ENCODE measurements around the gene MSI2.

DNA sequence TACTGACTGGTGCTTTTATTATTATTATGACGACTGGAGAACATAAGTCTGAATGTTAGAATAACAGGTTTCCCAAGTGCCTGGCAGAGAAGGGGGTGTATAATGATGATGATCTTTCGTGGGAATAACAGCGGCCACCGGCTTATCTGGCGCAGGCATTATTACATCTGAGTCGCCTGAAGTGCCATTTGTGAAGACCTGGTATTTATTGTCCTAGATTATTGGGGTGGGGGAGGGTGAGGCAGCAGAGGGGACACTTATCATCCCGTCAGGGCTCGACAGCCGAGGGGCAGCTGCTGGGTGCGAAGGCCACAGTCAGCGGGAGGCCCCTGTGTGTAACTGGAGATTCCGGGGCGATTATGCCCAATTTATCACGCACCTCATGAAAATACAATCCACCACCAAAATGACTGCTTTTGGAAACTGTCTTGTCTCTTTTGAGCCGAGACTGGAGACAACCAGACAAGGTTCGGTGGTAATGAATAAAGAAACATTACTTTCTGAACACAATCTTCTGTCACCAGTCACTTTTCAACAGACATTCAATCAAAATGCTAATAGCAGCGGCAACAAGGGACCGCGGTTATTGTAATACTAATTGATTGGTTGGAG is 289.5 kb downstream of the MSI2 start:
- TF ChIP-seq, protein P1, sequence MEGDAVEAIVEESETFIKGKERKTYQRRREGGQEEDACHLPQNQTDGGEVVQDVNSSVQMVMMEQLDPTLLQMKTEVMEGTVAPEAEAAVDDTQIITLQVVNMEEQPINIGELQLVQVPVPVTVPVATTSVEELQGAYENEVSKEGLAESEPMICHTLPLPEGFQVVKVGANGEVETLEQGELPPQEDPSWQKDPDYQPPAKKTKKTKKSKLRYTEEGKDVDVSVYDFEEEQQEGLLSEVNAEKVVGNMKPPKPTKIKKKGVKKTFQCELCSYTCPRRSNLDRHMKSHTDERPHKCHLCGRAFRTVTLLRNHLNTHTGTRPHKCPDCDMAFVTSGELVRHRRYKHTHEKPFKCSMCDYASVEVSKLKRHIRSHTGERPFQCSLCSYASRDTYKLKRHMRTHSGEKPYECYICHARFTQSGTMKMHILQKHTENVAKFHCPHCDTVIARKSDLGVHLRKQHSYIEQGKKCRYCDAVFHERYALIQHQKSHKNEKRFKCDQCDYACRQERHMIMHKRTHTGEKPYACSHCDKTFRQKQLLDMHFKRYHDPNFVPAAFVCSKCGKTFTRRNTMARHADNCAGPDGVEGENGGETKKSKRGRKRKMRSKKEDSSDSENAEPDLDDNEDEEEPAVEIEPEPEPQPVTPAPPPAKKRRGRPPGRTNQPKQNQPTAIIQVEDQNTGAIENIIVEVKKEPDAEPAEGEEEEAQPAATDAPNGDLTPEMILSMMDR (IDR thresholded peaks at IDR 0.05; ENCODE audit: low read depth, low read length, poor library complexity, severe bottlenecking): no peak
- no peak for TF ChIP-seq EZH2phosphoT487 (IDR thresholded peaks at IDR 0.05; ENCODE audit: borderline replicate concordance, low read length)

Data from DOHH2 (cell line).